ENCODE measurements around the gene DNAJC30. TPM values are rescaled to one million over a fixed set of nuclear protein-coding genes. Genes with fewer than 3 reads are reported as not detected.
"Not testable (repeated sequence)": the region's sequence is repeated elsewhere in the genome, so short reads cannot be mapped to it uniquely, and the experiment has no call there.

The DNAJC30 gene
- total RNA-seq, 4 donors from 2014 or later = 1.9 to 26.7 (median 6.8) TPM

GRCh38 chr7:73727952-73728351, 44.7 kb upstream of the DNAJC30 start:
- TF ChIP-seq CTCF (IDR thresholded peaks at IDR 0.05) = no peak
- no peak for TF ChIP-seq POLR2AphosphoS5 (IDR thresholded peaks at IDR 0.05)
- no peak for TF ChIP-seq EP300 (IDR thresholded peaks at IDR 0.05; ENCODE audit: low read depth)
- TF ChIP-seq POLR2A (IDR thresholded peaks at IDR 0.05) = no peak
- Histone ChIP-seq H3K4me1 (no peaks in the 10 kb centered on the region), H3K27ac (no peak overlapping the region), H3K36me3 (no peaks in the 10 kb centered on the region), H3K9me3 (no peaks in the 10 kb centered on the region), H3K4me3 (no peak overlapping the region), H3K27me3 (peaks cover 9% of the 10 kb centered on the region)
- WGBS, 2 donors (ENCODE audit: low coverage in 1 of 2) = 66 to 69% methylated on average over 3 of the region's 3 CpGs
- intact Hi-C loops (cut with DNase I; ENCODE audit: low total_unique reads) = no loop called here
- DNase-seq = no peak
- in situ Hi-C loops (cut with MboI; ENCODE audit: low pct_ligation_motif_present in 1 of 4, low pct_unique_long_range_greater_than_20kb in 1 of 4, low sequenced_read_pairs in 3 of 4) = loop anchor here in 1 of 4 donors (10.0 kb wide), 2 partner anchors 63 to 123 kb away; partner anchors contain the start of gene VPS37D

GRCh38 chr7:73726083-73726466, 42.8 kb upstream of the DNAJC30 start:
- in situ Hi-C loops (cut with MboI; ENCODE audit: low pct_ligation_motif_present in 1 of 4, low pct_unique_long_range_greater_than_20kb in 1 of 4, low sequenced_read_pairs in 3 of 4) (loop anchor here in 1 of 4 donors (10.0 kb wide), 2 partner anchors 61 to 121 kb away; partner anchors contain the start of gene VPS37D), intact Hi-C loops (cut with DNase I; ENCODE audit: low total_unique reads) (no loop called here)
- peaks cover 0 to 11% (median 2%) of the 10 kb centered on the region in 4 donors for H3K4me1 ChIP-seq
- H3K9me3 ChIP-seq = no peaks in the 10 kb centered on the region
- H3K27me3 ChIP-seq = peaks cover 9% of the 10 kb centered on the region
- no peak overlapping the region for H3K27ac ChIP-seq
- no peak for TF ChIP-seq POLR2A (IDR thresholded peaks at IDR 0.05)
- no peak for TF ChIP-seq POLR2AphosphoS5 (IDR thresholded peaks at IDR 0.05)
- peak in 1 of 5 experiments; percentile 48 for TF ChIP-seq CTCF (IDR thresholded peaks at IDR 0.05)
- TF ChIP-seq EP300 (IDR thresholded peaks at IDR 0.05; ENCODE audit: low read depth) = no peak
- H3K36me3 ChIP-seq = no peaks in the 10 kb centered on the region
- DNase-seq = no peak
- WGBS, 2 donors (ENCODE audit: low coverage in 1 of 2) = 59% methylated on average over 1 of the region's 1 CpG; no CpG with 5 or more reads in 1 of the 2 donors
- no peak overlapping the region for H3K4me3 ChIP-seq

- H3K36me3 ChIP-seq = no peaks in the 10 kb centered on the region
- TF ChIP-seq POLR2A (IDR thresholded peaks at IDR 0.05) (no peak), EP300 (IDR thresholded peaks at IDR 0.05; ENCODE audit: low read depth) (no peak), CTCF (IDR thresholded peaks at IDR 0.05) (no peak), POLR2AphosphoS5 (IDR thresholded peaks at IDR 0.05) (no peak)
- no peak for DNase-seq
- whole genome bisulfite sequencing, 2 donors (ENCODE audit: low coverage in 1 of 2) = 77 to 95% methylated on average over 3 of the region's 3 CpGs
- no peaks in the 10 kb centered on the region for H3K9me3 ChIP-seq
- no peak overlapping the region for H3K27ac ChIP-seq
- intact Hi-C loops (cut with DNase I; ENCODE audit: low total_unique reads) = loop anchor here (2.0 kb wide), 1 partner anchor 117 kb away; no protein-coding TSS in a partner anchor
- in situ Hi-C loops (cut with MboI; ENCODE audit: low pct_ligation_motif_present in 1 of 4, low pct_unique_long_range_greater_than_20kb in 1 of 4, low sequenced_read_pairs in 3 of 4) = loop anchor here in 2 of 4 donors (5.0 to 10.0 kb wide), 3 partner anchors 59 to 119 kb away; partner anchors contain the start of gene VPS37D (in 1 of the 2)
- no peak overlapping the region for H3K4me3 ChIP-seq
- peaks cover 11% of the 10 kb centered on the region for H3K27me3 ChIP-seq
- peaks cover 0 to 24% (median 12%) of the 10 kb centered on the region in 4 donors for H3K4me1 ChIP-seq
These were observed 40.6 kb upstream of the DNAJC30 start for GRCh38 chr7:73723813-73724212.

- no peak for DNase-seq
- no peaks in the 10 kb centered on the region for H3K36me3 ChIP-seq
- peaks cover 1 to 34% (median 23%) of the 10 kb centered on the region in 4 donors for H3K4me1 ChIP-seq
- TF ChIP-seq EP300 (IDR thresholded peaks at IDR 0.05; ENCODE audit: low read depth) = no peak
- TF ChIP-seq CTCF (IDR thresholded peaks at IDR 0.05) = no peak
- TF ChIP-seq POLR2AphosphoS5 (IDR thresholded peaks at IDR 0.05) = no peak
- TF ChIP-seq POLR2A (IDR thresholded peaks at IDR 0.05) = no peak
- H3K27me3 ChIP-seq = peaks cover 18% of the 10 kb centered on the region
- intact Hi-C loops (cut with DNase I; ENCODE audit: low total_unique reads) = no loop called here
- no peak overlapping the region for H3K27ac ChIP-seq
- H3K4me3 ChIP-seq = no peak overlapping the region
- 75 to 82% methylated on average over 4 to 6 of the region's 6 CpGs for WGBS, 2 donors (ENCODE audit: low coverage in 1 of 2)
- in situ Hi-C loops (cut with MboI; ENCODE audit: low pct_ligation_motif_present in 1 of 4, low pct_unique_long_range_greater_than_20kb in 1 of 4, low sequenced_read_pairs in 3 of 4) = loop anchor here in 2 of 4 donors (5.0 to 10.0 kb wide), 3 partner anchors 58 to 118 kb away; partner anchors contain the start of gene VPS37D (in 1 of the 2)
- no peaks in the 10 kb centered on the region for H3K9me3 ChIP-seq
These were observed 39.5 kb upstream of the DNAJC30 start for GRCh38 chr7:73722785-73723184.

GRCh38 chr7:73722182-73722581, 38.9 kb upstream of the DNAJC30 start:
- WGBS, 2 donors (ENCODE audit: low coverage in 1 of 2) = 35 to 45% methylated on average over 2 to 4 of the region's 4 CpGs
- in situ Hi-C loops (cut with MboI; ENCODE audit: low pct_ligation_motif_present in 1 of 4, low pct_unique_long_range_greater_than_20kb in 1 of 4, low sequenced_read_pairs in 3 of 4) = loop anchor here in 2 of 4 donors (5.0 to 10.0 kb wide), 3 partner anchors 57 to 117 kb away; partner anchors contain the start of gene VPS37D (in 1 of the 2)
- H3K36me3 ChIP-seq; DNase-seq; intact Hi-C loops (cut with DNase I; ENCODE audit: low total_unique reads); H3K9me3 ChIP-seq; H3K4me3 ChIP-seq; H3K27ac ChIP-seq: not testable (repeated sequence)
- Histone ChIP-seq H3K4me1 (peaks cover 7 to 40% (median 28%) of the 10 kb centered on the region in 4 donors), H3K27me3 (peaks cover 17% of the 10 kb centered on the region)

Measured in transverse colon (tissue), 4 donors.